ENCODE data around the gene PACS2. TPM values are rescaled to one million over a fixed set of nuclear protein-coding genes. Genes with fewer than 3 reads are reported as not detected.

The PACS2 gene
- total and polyA plus RNA-seq, 4 donors: 37.9 to 87.2 (median 71.0) TPM

DNA sequence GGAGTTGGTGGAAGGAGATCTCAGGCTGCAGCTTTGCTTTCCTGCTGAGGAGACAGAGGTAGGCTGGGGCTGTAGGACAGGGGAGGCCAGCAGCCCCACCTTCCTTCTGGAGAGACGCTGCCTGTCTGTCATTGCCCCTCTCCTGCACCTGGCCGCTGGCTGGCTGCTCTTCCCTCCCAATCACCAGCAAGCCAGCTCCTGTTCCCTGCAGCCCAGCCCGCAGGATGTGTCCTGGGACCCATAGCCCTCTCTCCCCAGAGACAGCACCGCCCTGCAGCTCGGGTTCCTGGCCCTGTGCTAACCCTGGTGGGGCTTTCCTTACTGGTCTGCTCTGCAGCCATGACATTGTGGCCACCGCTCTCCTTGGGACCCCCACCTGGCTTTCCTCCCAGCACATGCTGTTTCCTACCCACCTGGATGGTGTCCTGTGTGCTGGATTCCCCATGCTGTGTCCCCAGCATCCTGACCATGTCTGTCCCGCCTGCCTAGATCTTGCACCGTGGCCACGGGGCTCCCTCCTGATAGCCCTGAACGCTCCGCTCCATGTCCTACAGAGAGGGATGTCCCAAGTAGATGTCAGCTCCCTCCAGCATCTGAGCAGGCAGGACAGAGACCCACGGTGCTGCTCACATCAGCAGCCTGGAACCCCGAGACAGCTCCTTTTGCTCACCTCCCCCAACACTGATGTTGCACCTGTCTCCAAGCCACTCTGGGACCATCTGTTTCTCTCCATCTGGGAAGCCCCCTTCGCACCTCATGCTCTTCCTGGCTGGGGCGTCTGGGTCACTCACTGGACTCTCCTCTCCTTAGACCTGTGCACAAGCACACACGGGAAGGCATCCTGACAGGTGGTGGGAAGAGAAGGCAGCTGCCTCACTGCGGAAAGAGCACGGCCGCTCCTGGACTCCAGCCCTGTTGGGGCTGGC lies 104.0 kb downstream of the PACS2 start:
- Histone ChIP-seq H3K4me3 (no peak overlapping the region), H3K27ac (ENCODE audit: low read depth in 1 of 2, low read length in 1 of 2) (no peak overlapping the region), H3K36me3 (ENCODE audit: control insufficient read depth in 4 of 4, insufficient read depth in 4 of 4, low read length in 4 of 4) (no peaks in the 10 kb centered on the region), H3K27me3 (ENCODE audit: control insufficient read depth in 3 of 3, insufficient read depth in 3 of 3, low read length in 2 of 3) (no peaks in the 10 kb centered on the region), H3K4me1 (ENCODE audit: control insufficient read depth in 5 of 5, insufficient read depth in 5 of 5, low read length in 5 of 5) (peaks cover 0 to 38% (median 3%) of the 10 kb centered on the region in 5 donors), H3K9ac (ENCODE audit: insufficient read depth in 1 of 2, low read length in 2 of 2) (peak overlapping the region in 1 of 2 donors; percentile 62), H3K9me3 (ENCODE audit: control insufficient read depth in 4 of 4, insufficient read depth in 3 of 4, low read length in 3 of 4) (no peaks in the 10 kb centered on the region)
- TF ChIP-seq, protein P1, sequence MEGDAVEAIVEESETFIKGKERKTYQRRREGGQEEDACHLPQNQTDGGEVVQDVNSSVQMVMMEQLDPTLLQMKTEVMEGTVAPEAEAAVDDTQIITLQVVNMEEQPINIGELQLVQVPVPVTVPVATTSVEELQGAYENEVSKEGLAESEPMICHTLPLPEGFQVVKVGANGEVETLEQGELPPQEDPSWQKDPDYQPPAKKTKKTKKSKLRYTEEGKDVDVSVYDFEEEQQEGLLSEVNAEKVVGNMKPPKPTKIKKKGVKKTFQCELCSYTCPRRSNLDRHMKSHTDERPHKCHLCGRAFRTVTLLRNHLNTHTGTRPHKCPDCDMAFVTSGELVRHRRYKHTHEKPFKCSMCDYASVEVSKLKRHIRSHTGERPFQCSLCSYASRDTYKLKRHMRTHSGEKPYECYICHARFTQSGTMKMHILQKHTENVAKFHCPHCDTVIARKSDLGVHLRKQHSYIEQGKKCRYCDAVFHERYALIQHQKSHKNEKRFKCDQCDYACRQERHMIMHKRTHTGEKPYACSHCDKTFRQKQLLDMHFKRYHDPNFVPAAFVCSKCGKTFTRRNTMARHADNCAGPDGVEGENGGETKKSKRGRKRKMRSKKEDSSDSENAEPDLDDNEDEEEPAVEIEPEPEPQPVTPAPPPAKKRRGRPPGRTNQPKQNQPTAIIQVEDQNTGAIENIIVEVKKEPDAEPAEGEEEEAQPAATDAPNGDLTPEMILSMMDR (IDR thresholded peaks at IDR 0.05; ENCODE audit: control extremely low read depth, extremely low read depth): no peak
- WGBS, 2 donors: 77 to 89% methylated on average over 19 of the region's 19 CpGs
- no peak for DNase-seq
- no peak for ATAC-seq (ENCODE audit: insufficient read depth, low FRiP score)

DNA sequence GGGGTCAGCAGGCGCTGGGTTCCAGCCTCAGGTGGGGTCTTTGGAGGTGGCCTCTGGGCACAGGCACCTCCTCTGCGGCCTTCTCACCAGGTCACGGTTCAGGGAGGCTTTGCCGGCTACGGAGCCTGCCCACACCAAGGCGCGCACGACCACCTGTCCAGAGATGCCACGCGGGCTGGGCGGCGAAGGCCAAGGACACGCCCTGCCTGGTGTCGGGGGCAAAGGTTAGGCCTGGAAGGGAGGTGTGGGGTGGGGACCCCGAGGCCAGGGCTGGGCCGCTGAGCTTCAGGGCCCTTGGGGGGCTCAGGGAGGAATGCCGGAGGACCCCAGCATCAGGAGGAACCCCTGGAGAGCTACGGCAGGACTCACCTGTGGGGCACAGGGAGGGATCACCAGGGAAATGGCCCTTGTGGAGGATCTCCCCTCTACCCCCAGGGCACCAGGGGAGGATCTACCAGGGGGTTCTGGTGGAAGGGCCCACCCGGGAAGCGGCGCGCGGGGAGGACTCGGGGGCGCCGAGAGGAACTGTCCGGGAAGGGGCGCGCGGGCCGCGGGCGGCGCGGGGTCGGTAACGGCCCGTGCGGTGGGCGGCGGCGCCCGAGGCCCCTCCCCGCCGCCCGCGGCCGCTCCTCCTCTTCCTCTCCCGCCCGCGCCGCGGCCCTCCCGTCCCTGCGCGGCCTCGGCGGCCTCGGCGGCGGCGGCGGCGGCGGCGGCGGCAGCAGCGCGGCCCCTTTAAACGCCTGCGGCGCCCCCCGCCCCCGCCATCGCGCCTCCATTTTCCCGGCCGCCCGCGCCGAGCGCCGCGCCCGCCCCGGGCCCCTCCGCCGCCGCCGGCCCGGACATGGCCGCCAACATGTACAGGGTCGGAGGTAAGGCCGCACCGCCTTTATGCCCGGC lies 104.9 kb downstream of the PACS2 start, which contains the start of gene MTA1:
Gene MTA1 (plus strand): TSS at position 633 of the 897 bp plus-strand sequence. CDS start 209 bp downstream, at position 842.
- Histone ChIP-seq H3K4me3 (peak within 1 kb of the TSS; percentile 68), H3K9me3 (ENCODE audit: control insufficient read depth in 4 of 4, insufficient read depth in 3 of 4, low read length in 3 of 4) (no peaks in the 10 kb centered on the region), H3K4me1 (ENCODE audit: control insufficient read depth in 5 of 5, insufficient read depth in 5 of 5, low read length in 5 of 5) (peaks cover 0 to 38% (median 3%) of the 10 kb centered on the region in 5 donors), H3K27me3 (ENCODE audit: control insufficient read depth in 3 of 3, insufficient read depth in 3 of 3, low read length in 2 of 3) (no peaks in the 10 kb centered on the region), H3K27ac (ENCODE audit: low read depth in 1 of 2, low read length in 1 of 2) (peak within 1 kb of the TSS; percentile 73 to 79), H3K9ac (ENCODE audit: insufficient read depth in 1 of 2, low read length in 2 of 2) (peak within 1 kb of the TSS; percentile 62 to 90), H3K36me3 (ENCODE audit: control insufficient read depth in 4 of 4, insufficient read depth in 4 of 4, low read length in 4 of 4) (no peaks in the 10 kb centered on the region)
- ATAC-seq (ENCODE audit: insufficient read depth, low FRiP score) (peak; percentile 65), DNase-seq (peak in 2 of 3 donors; percentile 43 to 60)
- TF ChIP-seq, protein P1 (IDR thresholded peaks at IDR 0.05; ENCODE audit: control extremely low read depth, extremely low read depth): no peak
- 3 to 16% methylated on average over 24 to 93 of the region's 96 CpGs for WGBS, 2 donors

DNA sequence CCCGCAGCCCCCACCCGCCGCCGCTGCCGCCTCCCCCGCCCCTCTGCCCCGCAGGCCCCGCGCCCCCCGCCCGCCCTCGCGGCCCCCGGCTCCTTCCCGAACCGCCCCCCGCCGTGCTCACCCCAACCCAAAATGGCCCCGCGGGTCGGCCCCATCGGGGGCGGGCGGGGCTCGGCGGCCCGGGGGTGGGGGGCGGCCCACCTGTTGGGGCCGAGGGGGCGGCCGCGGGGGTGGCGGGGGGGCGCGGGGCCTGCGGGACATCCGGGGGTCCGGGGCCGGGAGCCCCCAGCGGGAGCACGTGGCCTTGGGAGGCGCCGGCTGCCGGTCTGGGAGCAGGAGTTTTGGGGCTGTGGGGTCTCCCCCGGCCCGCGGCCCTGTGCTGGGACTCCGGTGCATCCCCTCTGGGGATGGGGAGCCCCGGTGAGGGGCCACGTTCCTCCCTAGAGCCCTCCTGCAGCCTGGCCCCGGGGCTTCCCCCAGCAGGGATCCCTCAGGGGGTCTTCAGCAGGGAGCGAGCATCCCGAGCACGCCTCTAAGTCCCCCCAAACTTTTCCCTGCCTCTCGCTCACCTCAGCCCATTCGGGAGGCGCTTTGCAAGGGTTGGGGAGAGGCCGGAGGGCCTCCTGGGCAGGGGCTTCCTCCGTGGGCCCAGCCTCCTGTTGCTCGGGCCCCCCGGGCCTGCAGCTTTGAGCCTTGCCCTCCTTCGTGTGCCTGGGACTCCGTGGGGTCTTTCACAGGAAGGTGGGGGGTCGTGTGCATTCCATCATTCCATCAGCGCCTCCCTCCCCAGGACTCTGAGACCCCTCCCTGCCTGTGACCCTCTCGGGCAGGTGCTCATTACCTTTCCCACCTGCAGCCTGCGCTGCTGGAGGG lies 105.8 kb downstream of the PACS2 start:
- H3K36me3 ChIP-seq (ENCODE audit: control insufficient read depth in 4 of 4, insufficient read depth in 4 of 4, low read length in 4 of 4): peaks cover 0 to 7% (median 2%) of the 10 kb centered on the region in 4 donors
- H3K4me3 ChIP-seq: peak overlapping the region; percentile 68
- peak overlapping the region; percentile 51 for H3K27ac ChIP-seq (ENCODE audit: low read depth in 1 of 2, low read length in 1 of 2)
- H3K9me3 ChIP-seq (ENCODE audit: control insufficient read depth in 4 of 4, insufficient read depth in 3 of 4, low read length in 3 of 4): no peaks in the 10 kb centered on the region
- peak overlapping the region; percentile 32 to 68 for H3K9ac ChIP-seq (ENCODE audit: insufficient read depth in 1 of 2, low read length in 2 of 2)
- TF ChIP-seq, protein P1 (IDR thresholded peaks at IDR 0.05; ENCODE audit: control extremely low read depth, extremely low read depth): no peak
- DNase-seq (no peak), ATAC-seq (ENCODE audit: insufficient read depth, low FRiP score) (no peak)
- 4 to 7% methylated on average over 19 to 67 of the region's 67 CpGs for WGBS, 2 donors
- H3K4me1 ChIP-seq (ENCODE audit: control insufficient read depth in 5 of 5, insufficient read depth in 5 of 5, low read length in 5 of 5): peaks cover 0 to 36% (median 3%) of the 10 kb centered on the region in 5 donors
- H3K27me3 ChIP-seq (ENCODE audit: control insufficient read depth in 3 of 3, insufficient read depth in 3 of 3, low read length in 2 of 3): no peaks in the 10 kb centered on the region
